KMS-11 (cell line): ENCODE results near the gene ACOT11.

Experiments used
- H2AFZ ChIP-seq: fragments of 200-600 bp; sonication (generic); 2 replicates; pipeline ENCODE4 v1.6.1; 2016; ENCODE audit warnings: antibody characterized with exemption, mixed run types, low read depth
- H3K27ac ChIP-seq: fragments of 200-600 bp; sonication (generic); 2 replicates; pipeline ENCODE4 v1.6.1; 2016; ENCODE audit warnings: mild to moderate bottlenecking, mixed run types
- H3K27me3 ChIP-seq: fragments of 200-600 bp; sonication (generic); 2 replicates; pipeline ENCODE4 v1.6.1; 2017; ENCODE audit warnings: mild to moderate bottlenecking, low read depth, mixed run types, moderate library complexity; ENCODE audit not compliant: insufficient read depth
- H3K36me3 ChIP-seq: fragments of 200-600 bp; sonication (generic); 2 replicates; pipeline ENCODE4 v1.6.1; 2017; ENCODE audit warnings: mild to moderate bottlenecking, mixed run types; ENCODE audit not compliant: insufficient read depth
- H3K4me1 ChIP-seq: fragments of 200-600 bp; sonication (generic); 2 replicates; pipeline ENCODE4 v1.6.1; 2016; ENCODE audit warnings: mild to moderate bottlenecking, low read depth, mixed run types; ENCODE audit not compliant: poor library complexity, severe bottlenecking
- H3K4me2 ChIP-seq: fragments of 200-600 bp; sonication (generic); 2 replicates; pipeline ENCODE4 v1.7.0; 2016; ENCODE audit warnings: mild to moderate bottlenecking, mixed run types
- H3K4me3 ChIP-seq: fragments of 200-600 bp; sonication (generic); IDR thresholded peaks from 2 replicates; pipeline ENCODE4 v1.6.1; 2017; ENCODE audit warnings: low read depth, low read length, mixed read lengths; ENCODE audit not compliant: insufficient read depth
- H3K79me2 ChIP-seq: fragments of 200-600 bp; sonication (generic); 2 replicates; pipeline ENCODE4 v1.6.1; 2016; ENCODE audit warnings: low read depth, mixed run types; ENCODE audit not compliant: insufficient read depth
- H3K9ac ChIP-seq: fragments of 200-600 bp; sonication (generic); 2 replicates; pipeline ENCODE4 v1.6.1; 2016; ENCODE audit warnings: mild to moderate bottlenecking, mixed run types
- H4K20me1 ChIP-seq: fragments of 200-600 bp; sonication (generic); 2 replicates; pipeline ENCODE4 v1.6.1; 2016; ENCODE audit warnings: mild to moderate bottlenecking, mixed run types; ENCODE audit not compliant: insufficient read depth
- CTCF ChIP-seq: fragments of 200-600 bp; sonication (generic); conservative IDR thresholded peaks from 2 replicates; pipeline ENCODE4 v1.6.1; 2017; ENCODE audit warnings: low read depth, mild to moderate bottlenecking, antibody characterized with exemption, low read length, moderate library complexity, mixed read lengths

Gene ACOT11

GRCh38 chr1:54600947-54601721, 53.1 kb downstream of the ACOT11 start:
- no peaks in the 10 kb centered on the region for H4K20me1 ChIP-seq
- no peak overlapping the region for H2AFZ ChIP-seq
- no peak overlapping the region for H3K4me2 ChIP-seq
- H3K79me2 ChIP-seq: no peaks in the 10 kb centered on the region
- no peak for TF ChIP-seq CTCF
- H3K4me3 ChIP-seq: no peak overlapping the region
- no peak overlapping the region for H3K9ac ChIP-seq
- no peak overlapping the region for H3K27ac ChIP-seq
- H3K4me1 ChIP-seq: no peaks in the 10 kb centered on the region
- H3K27me3 ChIP-seq: no peaks in the 10 kb centered on the region
- H3K36me3 ChIP-seq: no peaks in the 10 kb centered on the region

GRCh38 chr1:54601730-54602129, 53.7 kb downstream of the ACOT11 start:
- no peaks in the 10 kb centered on the region for H3K36me3 ChIP-seq
- H3K4me1 ChIP-seq: no peaks in the 10 kb centered on the region
- no peaks in the 10 kb centered on the region for H4K20me1 ChIP-seq
- H3K27me3 ChIP-seq: no peaks in the 10 kb centered on the region
- H3K9ac ChIP-seq: no peak overlapping the region
- no peak for TF ChIP-seq CTCF
- H3K79me2 ChIP-seq: no peaks in the 10 kb centered on the region
- no peak overlapping the region for H3K4me3 ChIP-seq
- no peak overlapping the region for H2AFZ ChIP-seq
- no peak overlapping the region for H3K27ac ChIP-seq
- H3K4me2 ChIP-seq: no peak overlapping the region

GRCh38 chr1:54602554-54602953, 54.5 kb downstream of the ACOT11 start:
- no peaks in the 10 kb centered on the region for H3K36me3 ChIP-seq
- H3K4me1 ChIP-seq: no peaks in the 10 kb centered on the region
- H3K4me3 ChIP-seq: no peak overlapping the region
- no peaks in the 10 kb centered on the region for H4K20me1 ChIP-seq
- H3K9ac ChIP-seq: no peak overlapping the region
- H2AFZ ChIP-seq: no peak overlapping the region
- TF ChIP-seq CTCF: no peak
- no peak overlapping the region for H3K4me2 ChIP-seq
- no peaks in the 10 kb centered on the region for H3K27me3 ChIP-seq
- no peak overlapping the region for H3K27ac ChIP-seq
- H3K79me2 ChIP-seq: no peaks in the 10 kb centered on the region

- H3K79me2 ChIP-seq: no peaks in the 10 kb centered on the region
- H3K4me2 ChIP-seq: no peak overlapping the region
- TF ChIP-seq CTCF: no peak
- H3K4me3 ChIP-seq: no peak overlapping the region
- no peaks in the 10 kb centered on the region for H3K27me3 ChIP-seq
- no peaks in the 10 kb centered on the region for H3K4me1 ChIP-seq
- no peak overlapping the region for H3K9ac ChIP-seq
- H3K27ac ChIP-seq: no peak overlapping the region
- no peaks in the 10 kb centered on the region for H4K20me1 ChIP-seq
- no peak overlapping the region for H2AFZ ChIP-seq
- no peaks in the 10 kb centered on the region for H3K36me3 ChIP-seq
These were observed 55.2 kb downstream of the ACOT11 start for GRCh38 chr1:54603241-54603640.
